HUDEP-2 (cell line): Measurements from ENCODE around the gene APLF.
"Not testable (repeated sequence)": the region's sequence is repeated elsewhere in the genome, so short reads cannot be mapped to it uniquely, and the experiment has no call there.

ENCODE experiments used
- DNase-seq, 76 experiments: peaks; one replicate each; lab custom pipeline; 2025; ENCODE audit not compliant: unreplicated experiment in 76 of 76; lab: John Stamatoyannopoulos, UW

The APLF gene

GRCh38 chr2:68568116-68568515 lies 100.7 kb downstream of the APLF start:
- DNase-seq: no peak

GRCh38 chr2:68569604-68570003 lies 102.2 kb downstream of the APLF start:
- no peak for DNase-seq

GRCh38 chr2:68570434-68570833 lies 103.0 kb downstream of the APLF start:
- not testable (repeated sequence) for DNase-seq

GRCh38 chr2:68574202-68574791 lies 106.9 kb downstream of the APLF start:
- no peak for DNase-seq

GRCh38 chr2:68577183-68577582 lies 109.8 kb downstream of the APLF start:
- DNase-seq: no peak

- no peak for DNase-seq
Measured at GRCh38 chr2:68579689-68580088, 112.3 kb downstream of the APLF start.

- no peak for DNase-seq
Measured at GRCh38 chr2:68588589-68588988, 121.2 kb downstream of the APLF start.

- no peak for DNase-seq
Measured at GRCh38 chr2:68589963-68590362, 122.6 kb downstream of the APLF start.

GRCh38 chr2:68590702-68591101 lies 123.3 kb downstream of the APLF start:
- no peak for DNase-seq

GRCh38 chr2:68591225-68591624 lies 123.8 kb downstream of the APLF start:
- DNase-seq: no peak

- DNase-seq: no peak
Measured at GRCh38 chr2:68594041-68594440, 126.7 kb downstream of the APLF start.

- DNase-seq: peak in 54 of 76 experiments; percentile 1 to 67 (median 33)
Measured at GRCh38 chr2:68594674-68595492, 127.5 kb downstream of the APLF start.

- DNase-seq: not testable (repeated sequence)
Measured at GRCh38 chr2:68595493-68595785, 128.1 kb downstream of the APLF start.

- DNase-seq: not testable (repeated sequence)
Measured at GRCh38 chr2:68600495-68600894, 133.1 kb downstream of the APLF start.

GRCh38 chr2:68603059-68603458 lies 135.7 kb downstream of the APLF start:
- no peak for DNase-seq

GRCh38 chr2:68604077-68604476 lies 136.7 kb downstream of the APLF start:
- no peak for DNase-seq

GRCh38 chr2:68605939-68606338 lies 138.6 kb downstream of the APLF start:
- DNase-seq: no peak

- no peak for DNase-seq
Measured at GRCh38 chr2:68606759-68607158, 139.4 kb downstream of the APLF start.

- DNase-seq: no peak
Measured at GRCh38 chr2:68607837-68608236, 140.5 kb downstream of the APLF start.

GRCh38 chr2:68612765-68613519 lies 145.6 kb downstream of the APLF start:
- DNase-seq: no peak

GRCh38 chr2:68620772-68621171 lies 153.4 kb downstream of the APLF start:
- DNase-seq: no peak

- no peak for DNase-seq
Measured at GRCh38 chr2:68623820-68624219, 156.4 kb downstream of the APLF start.
